KMS-11 (cell line): ENCODE measurements around the gene NAT10.

Source experiments
- H2AFZ ChIP-seq: fragments of 200-600 bp; sonication (generic); 2 replicates; pipeline ENCODE4 v1.6.1; 2016; ENCODE audit warnings: antibody characterized with exemption, mixed run types, low read depth
- H3K27ac ChIP-seq: fragments of 200-600 bp; sonication (generic); 2 replicates; pipeline ENCODE4 v1.6.1; 2016; ENCODE audit warnings: mild to moderate bottlenecking, mixed run types
- H3K27me3 ChIP-seq: fragments of 200-600 bp; sonication (generic); 2 replicates; pipeline ENCODE4 v1.6.1; 2017; ENCODE audit warnings: mild to moderate bottlenecking, low read depth, mixed run types, moderate library complexity; ENCODE audit not compliant: insufficient read depth
- H3K36me3 ChIP-seq: fragments of 200-600 bp; sonication (generic); 2 replicates; pipeline ENCODE4 v1.6.1; 2017; ENCODE audit warnings: mild to moderate bottlenecking, mixed run types; ENCODE audit not compliant: insufficient read depth
- H3K4me1 ChIP-seq: fragments of 200-600 bp; sonication (generic); 2 replicates; pipeline ENCODE4 v1.6.1; 2016; ENCODE audit warnings: mild to moderate bottlenecking, low read depth, mixed run types; ENCODE audit not compliant: poor library complexity, severe bottlenecking
- H3K4me2 ChIP-seq: fragments of 200-600 bp; sonication (generic); 2 replicates; pipeline ENCODE4 v1.7.0; 2016; ENCODE audit warnings: mild to moderate bottlenecking, mixed run types
- H3K4me3 ChIP-seq: fragments of 200-600 bp; sonication (generic); IDR thresholded peaks from 2 replicates; pipeline ENCODE4 v1.6.1; 2017; ENCODE audit warnings: low read depth, low read length, mixed read lengths; ENCODE audit not compliant: insufficient read depth
- H3K79me2 ChIP-seq: fragments of 200-600 bp; sonication (generic); 2 replicates; pipeline ENCODE4 v1.6.1; 2016; ENCODE audit warnings: low read depth, mixed run types; ENCODE audit not compliant: insufficient read depth
- H3K9ac ChIP-seq: fragments of 200-600 bp; sonication (generic); 2 replicates; pipeline ENCODE4 v1.6.1; 2016; ENCODE audit warnings: mild to moderate bottlenecking, mixed run types
- H4K20me1 ChIP-seq: fragments of 200-600 bp; sonication (generic); 2 replicates; pipeline ENCODE4 v1.6.1; 2016; ENCODE audit warnings: mild to moderate bottlenecking, mixed run types; ENCODE audit not compliant: insufficient read depth
- CTCF ChIP-seq: fragments of 200-600 bp; sonication (generic); conservative IDR thresholded peaks from 2 replicates; pipeline ENCODE4 v1.6.1; 2017; ENCODE audit warnings: low read depth, mild to moderate bottlenecking, antibody characterized with exemption, low read length, moderate library complexity, mixed read lengths

Gene NAT10

GRCh38 chr11:34165786-34166555 is 60.5 kb downstream of the NAT10 start:
- Histone ChIP-seq H4K20me1 (no peaks in the 10 kb centered on the region), H3K4me2 (no peak overlapping the region), H3K36me3 (no peaks in the 10 kb centered on the region), H3K4me1 (no peaks in the 10 kb centered on the region), H3K9ac (no peak overlapping the region), H3K4me3 (no peak overlapping the region), H3K79me2 (no peaks in the 10 kb centered on the region), H2AFZ (no peak overlapping the region), H3K27me3 (no peaks in the 10 kb centered on the region), H3K27ac (no peak overlapping the region)
- no peak for TF ChIP-seq CTCF

- H3K27ac ChIP-seq, result no peak overlapping the region
Measured at GRCh38 chr11:34166806-34167740, 61.6 kb downstream of the NAT10 start.

GRCh38 chr11:34167961-34168360 is 62.5 kb downstream of the NAT10 start:
- H2AFZ ChIP-seq, result no peak overlapping the region
- no peaks in the 10 kb centered on the region for H3K4me1 ChIP-seq
- H3K9ac ChIP-seq, result no peak overlapping the region
- H3K79me2 ChIP-seq, result no peaks in the 10 kb centered on the region
- no peaks in the 10 kb centered on the region for H3K27me3 ChIP-seq
- no peak for TF ChIP-seq CTCF
- H3K36me3 ChIP-seq, result no peaks in the 10 kb centered on the region
- H3K4me3 ChIP-seq, result no peak overlapping the region
- no peak overlapping the region for H3K27ac ChIP-seq
- no peaks in the 10 kb centered on the region for H4K20me1 ChIP-seq
- H3K4me2 ChIP-seq, result no peak overlapping the region

More at GRCh38 chr11:34166806-34167740, 61.6 kb downstream of the NAT10 start:
- Histone ChIP-seq H3K4me2 (no peak overlapping the region), H3K4me3 (no peak overlapping the region), H2AFZ (no peak overlapping the region), H3K27me3 (no peaks in the 10 kb centered on the region), H3K79me2 (no peaks in the 10 kb centered on the region), H3K9ac (no peak overlapping the region), H4K20me1 (no peaks in the 10 kb centered on the region), H3K36me3 (no peaks in the 10 kb centered on the region), H3K4me1 (no peaks in the 10 kb centered on the region)
- no peak for TF ChIP-seq CTCF

- Histone ChIP-seq H3K79me2 (no peaks in the 10 kb centered on the region), H3K4me2 (no peak overlapping the region), H3K4me3 (no peak overlapping the region), H2AFZ (no peak overlapping the region), H3K27ac (no peak overlapping the region), H4K20me1 (no peaks in the 10 kb centered on the region), H3K4me1 (peaks cover 2% of the 10 kb centered on the region), H3K27me3 (no peaks in the 10 kb centered on the region), H3K36me3 (no peaks in the 10 kb centered on the region), H3K9ac (no peak overlapping the region)
- TF ChIP-seq CTCF, result no peak
Measured at GRCh38 chr11:34168642-34169420, 63.4 kb downstream of the NAT10 start.
